SK-N-SH treated with all-trans-retinoic acid at 6 μM for 48 hours (cell line): Measurements from ENCODE around the gene ATP9A.

ENCODE experiments used
- TSHZ2 ChIP-seq: fragments of 250-450 bp; sonication (Bioruptor Pico); IDR thresholded peaks from 2 replicates; pipeline ENCODE4 v1.5.0; 2020; ENCODE audit warnings: mild to moderate bottlenecking, moderate library complexity
- ZFP30 ChIP-seq: fragments of 450-650 bp; formaldehyde crosslinking; IDR thresholded peaks from 2 replicates; pipeline ENCODE4 v1.5.0; 2022; ENCODE audit warnings: mild to moderate bottlenecking, moderate library complexity
- ZNF70 ChIP-seq: fragments of 450-650 bp; formaldehyde crosslinking; IDR thresholded peaks from 2 replicates; pipeline ENCODE4 v1.5.0; 2020; ENCODE audit warnings: mild to moderate bottlenecking, moderate library complexity
- TF ChIP-seq, protein P1 (sequence below): fragments of 250-450 bp; sonication (Bioruptor Pico); IDR thresholded peaks from 2 replicates; pipeline ENCODE4 v1.8.0; 2020; ENCODE audit warnings: mild to moderate bottlenecking, moderate library complexity, borderline replicate concordance

DNA sequence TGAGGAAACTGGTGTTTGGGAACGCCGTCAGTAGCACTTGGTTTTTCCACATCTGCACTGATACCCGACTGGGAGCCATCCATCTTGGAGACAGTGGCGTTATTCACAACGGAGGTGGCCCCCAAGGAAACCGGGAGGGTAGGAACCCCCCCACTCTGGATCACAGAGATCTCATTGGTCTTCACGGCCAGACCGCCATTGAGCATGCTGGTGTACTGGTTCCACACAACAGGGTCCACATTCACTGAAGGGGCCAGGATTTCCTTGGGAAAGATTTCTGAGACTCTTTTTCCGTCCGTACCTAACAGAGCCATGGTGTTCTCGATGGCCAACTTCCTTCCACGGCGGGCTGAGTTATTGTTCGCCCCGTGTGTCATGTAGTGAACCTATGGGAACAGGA lies 16.1 kb upstream of the ATP9A start:
- TF ChIP-seq, protein P1, sequence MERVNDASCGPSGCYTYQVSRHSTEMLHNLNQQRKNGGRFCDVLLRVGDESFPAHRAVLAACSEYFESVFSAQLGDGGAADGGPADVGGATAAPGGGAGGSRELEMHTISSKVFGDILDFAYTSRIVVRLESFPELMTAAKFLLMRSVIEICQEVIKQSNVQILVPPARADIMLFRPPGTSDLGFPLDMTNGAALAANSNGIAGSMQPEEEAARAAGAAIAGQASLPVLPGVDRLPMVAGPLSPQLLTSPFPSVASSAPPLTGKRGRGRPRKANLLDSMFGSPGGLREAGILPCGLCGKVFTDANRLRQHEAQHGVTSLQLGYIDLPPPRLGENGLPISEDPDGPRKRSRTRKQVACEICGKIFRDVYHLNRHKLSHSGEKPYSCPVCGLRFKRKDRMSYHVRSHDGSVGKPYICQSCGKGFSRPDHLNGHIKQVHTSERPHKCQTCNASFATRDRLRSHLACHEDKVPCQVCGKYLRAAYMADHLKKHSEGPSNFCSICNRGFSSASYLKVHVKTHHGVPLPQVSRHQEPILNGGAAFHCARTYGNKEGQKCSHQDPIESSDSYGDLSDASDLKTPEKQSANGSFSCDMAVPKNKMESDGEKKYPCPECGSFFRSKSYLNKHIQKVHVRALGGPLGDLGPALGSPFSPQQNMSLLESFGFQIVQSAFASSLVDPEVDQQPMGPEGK (CRISPR knock-in tag), result no peak
- TF ChIP-seq ZNF70 (CRISPR knock-in tag) (no peak), TSHZ2 (CRISPR knock-in tag) (no peak), ZFP30 (CRISPR knock-in tag) (no peak)
